Neural progenitor cell (in vitro differentiated cells): ENCODE results near the gene PDCD6IP.

ENCODE experiments used
- CTCF ChIP-seq: fragments of 200-600 bp; sonication (generic); IDR thresholded peaks from 2 replicates; pipeline ENCODE4 v1.5.1; 2017; ENCODE audit warnings: antibody characterized with exemption, mild to moderate bottlenecking
- EZH2 ChIP-seq: fragments of 200-600 bp; sonication (generic); IDR thresholded peaks from 2 replicates; pipeline ENCODE4 v1.6.1; 2017; ENCODE audit warnings: antibody characterized with exemption, mild to moderate bottlenecking, moderate library complexity
- EZH2phosphoT487 ChIP-seq: fragments of 200-600 bp; sonication (generic); IDR thresholded peaks from 2 replicates; pipeline ENCODE4 v1.6.1; 2017; ENCODE audit warnings: antibody characterized with exemption

- TF ChIP-seq EZH2phosphoT487 (no peak), EZH2 (no peak), CTCF (no peak)
Measured at GRCh38 chr3:33758281-33758680, 40.1 kb upstream of the PDCD6IP start.
